ENCODE data around the gene MRPS27. TPM values are rescaled to one million over a fixed set of nuclear protein-coding genes. Genes with fewer than 3 reads are reported as not detected.

MRPS27 gene
- total RNA-seq, 1 experiment from 2014 or later, result 88.6 TPM

DNA sequence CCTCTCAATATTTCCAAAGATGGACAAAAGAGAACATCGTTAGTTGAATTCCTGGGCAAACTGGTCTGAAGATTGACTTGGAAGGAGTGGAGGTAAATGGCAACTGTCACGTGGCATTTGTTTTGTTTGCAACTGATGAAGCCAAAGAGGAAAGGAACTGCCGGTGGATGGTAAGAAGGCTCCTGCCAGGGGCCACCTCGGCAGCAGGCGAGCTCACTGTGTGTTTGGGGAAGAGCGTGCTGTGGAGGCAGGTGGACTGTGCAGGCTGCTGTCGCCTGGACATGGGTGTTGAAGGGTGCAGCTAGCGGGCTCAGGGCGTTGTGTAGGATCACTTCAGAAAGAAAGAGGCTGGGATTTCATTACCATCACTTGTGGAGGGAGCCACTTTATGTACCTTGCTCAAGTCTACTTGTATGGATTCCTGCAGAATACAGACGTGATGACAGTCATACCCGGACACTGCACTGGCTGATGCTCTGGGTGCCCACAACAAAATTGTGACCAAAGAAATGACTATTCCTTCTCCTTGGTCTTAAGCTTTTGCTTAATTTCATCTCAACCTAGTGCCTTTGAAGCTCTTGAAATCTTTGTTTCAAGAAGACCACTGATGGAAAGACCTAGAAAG lies 140.1 kb downstream of the MRPS27 start:
- H3K27me3 ChIP-seq (replicated peaks; ENCODE audit: insufficient read depth, low read depth, low read length, poor library complexity), result no peaks in the 10 kb centered on the region
- BruUV-seq (replicated peaks), result no TSS peak
- no peak overlapping the region for H3K4me3 ChIP-seq (ENCODE audit: low read depth, low read length, poor library complexity, severe bottlenecking)
- peaks cover 22% of the 10 kb centered on the region for H3K4me1 ChIP-seq (ENCODE audit: insufficient read depth, low read length, poor library complexity, severe bottlenecking)
- POLR2A ChIA-PET (ENCODE audit: low non-redundant PET), result interaction anchor here (0.5 kb wide), 1 partner anchor 30 kb away, joined by 3 read pairs; no protein-coding TSS in a partner anchor
- CTCF ChIA-PET, result no interaction called here
- H3K27ac ChIP-seq (ENCODE audit: low read depth, low read length, poor library complexity, severe bottlenecking), result no peak overlapping the region
- H3K36me3 ChIP-seq (ENCODE audit: insufficient read depth, low read length, poor library complexity, severe bottlenecking), result peaks cover 11% of the 10 kb centered on the region
- TF ChIP-seq, protein P1, sequence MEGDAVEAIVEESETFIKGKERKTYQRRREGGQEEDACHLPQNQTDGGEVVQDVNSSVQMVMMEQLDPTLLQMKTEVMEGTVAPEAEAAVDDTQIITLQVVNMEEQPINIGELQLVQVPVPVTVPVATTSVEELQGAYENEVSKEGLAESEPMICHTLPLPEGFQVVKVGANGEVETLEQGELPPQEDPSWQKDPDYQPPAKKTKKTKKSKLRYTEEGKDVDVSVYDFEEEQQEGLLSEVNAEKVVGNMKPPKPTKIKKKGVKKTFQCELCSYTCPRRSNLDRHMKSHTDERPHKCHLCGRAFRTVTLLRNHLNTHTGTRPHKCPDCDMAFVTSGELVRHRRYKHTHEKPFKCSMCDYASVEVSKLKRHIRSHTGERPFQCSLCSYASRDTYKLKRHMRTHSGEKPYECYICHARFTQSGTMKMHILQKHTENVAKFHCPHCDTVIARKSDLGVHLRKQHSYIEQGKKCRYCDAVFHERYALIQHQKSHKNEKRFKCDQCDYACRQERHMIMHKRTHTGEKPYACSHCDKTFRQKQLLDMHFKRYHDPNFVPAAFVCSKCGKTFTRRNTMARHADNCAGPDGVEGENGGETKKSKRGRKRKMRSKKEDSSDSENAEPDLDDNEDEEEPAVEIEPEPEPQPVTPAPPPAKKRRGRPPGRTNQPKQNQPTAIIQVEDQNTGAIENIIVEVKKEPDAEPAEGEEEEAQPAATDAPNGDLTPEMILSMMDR (conservative IDR thresholded peaks at IDR 0.05; ENCODE audit: low read depth, low read length), result no peak
- TF ChIP-seq EZH2 (IDR thresholded peaks at IDR 0.05; ENCODE audit: borderline replicate concordance, low read depth, low read length, poor library complexity, severe bottlenecking), result no peak
- DNase-seq (ENCODE audit: low spot score), result no peak
- intact Hi-C loops (cut with micrococcal nuclease; ENCODE audit: unreplicated experiment), result no loop called here
- no peaks in the 10 kb centered on the region for H3K9me3 ChIP-seq (ENCODE audit: low read depth, low read length, poor library complexity, severe bottlenecking)

DNA sequence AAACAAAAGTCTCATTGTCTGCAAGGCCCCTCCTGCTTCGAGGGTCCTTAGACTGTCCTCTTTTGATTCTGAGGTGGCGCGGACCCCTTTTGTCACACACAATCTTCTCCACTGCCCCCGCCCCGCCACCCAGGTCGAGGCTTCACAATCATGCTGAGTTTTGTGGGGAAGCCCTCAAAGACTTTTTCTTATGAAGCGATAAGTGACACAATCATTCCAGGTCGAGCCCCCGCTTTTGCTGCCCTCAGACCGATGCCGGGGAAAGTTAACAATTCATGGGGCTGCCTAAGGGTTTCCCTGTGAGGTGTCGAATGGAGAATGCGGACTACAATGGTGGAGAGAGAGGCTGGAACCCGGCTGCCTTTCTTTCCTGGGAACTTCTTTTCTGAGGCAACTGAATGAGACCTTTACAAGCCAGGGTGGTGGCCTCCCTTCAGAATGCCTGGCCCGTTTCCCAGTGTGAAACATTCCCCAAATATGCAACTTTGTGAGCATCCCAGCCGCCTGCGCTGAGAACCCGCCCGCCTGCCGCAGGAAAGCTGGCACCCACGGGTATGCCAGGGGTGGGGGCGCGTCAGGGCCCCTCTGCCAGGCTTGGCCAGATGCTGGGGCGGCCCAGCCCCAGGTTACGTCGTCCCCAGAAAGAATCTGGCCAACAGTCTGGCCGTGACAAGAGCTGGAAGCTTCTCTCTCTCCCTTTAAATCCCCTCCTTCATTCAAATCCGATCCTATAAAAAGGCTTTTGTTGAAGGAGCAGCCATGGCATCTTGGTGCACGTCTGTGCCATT lies 140.8 kb downstream of the MRPS27 start:
- Histone ChIP-seq H3K4me3 (ENCODE audit: low read depth, low read length, poor library complexity, severe bottlenecking) (no peak overlapping the region), H3K27me3 (replicated peaks; ENCODE audit: insufficient read depth, low read depth, low read length, poor library complexity) (no peaks in the 10 kb centered on the region), H3K9me3 (ENCODE audit: low read depth, low read length, poor library complexity, severe bottlenecking) (no peaks in the 10 kb centered on the region), H3K36me3 (ENCODE audit: insufficient read depth, low read length, poor library complexity, severe bottlenecking) (peaks cover 11% of the 10 kb centered on the region), H3K27ac (ENCODE audit: low read depth, low read length, poor library complexity, severe bottlenecking) (peak overlapping the region; percentile 21), H3K4me1 (ENCODE audit: insufficient read depth, low read length, poor library complexity, severe bottlenecking) (peaks cover 22% of the 10 kb centered on the region)
- DNase-seq (ENCODE audit: low spot score), result peak; percentile 60
- intact Hi-C loops (cut with micrococcal nuclease; ENCODE audit: unreplicated experiment), result no loop called here
- TF ChIP-seq, protein P1 (conservative IDR thresholded peaks at IDR 0.05; ENCODE audit: low read depth, low read length), result no peak
- no peak for TF ChIP-seq EZH2 (IDR thresholded peaks at IDR 0.05; ENCODE audit: borderline replicate concordance, low read depth, low read length, poor library complexity, severe bottlenecking)
- BruUV-seq (replicated peaks), result no TSS peak
- POLR2A ChIA-PET (ENCODE audit: low non-redundant PET), result interaction anchor here (0.5 kb wide), 1 partner anchor 30 kb away, joined by 3 read pairs; no protein-coding TSS in a partner anchor
- CTCF ChIA-PET, result no interaction called here

DNA sequence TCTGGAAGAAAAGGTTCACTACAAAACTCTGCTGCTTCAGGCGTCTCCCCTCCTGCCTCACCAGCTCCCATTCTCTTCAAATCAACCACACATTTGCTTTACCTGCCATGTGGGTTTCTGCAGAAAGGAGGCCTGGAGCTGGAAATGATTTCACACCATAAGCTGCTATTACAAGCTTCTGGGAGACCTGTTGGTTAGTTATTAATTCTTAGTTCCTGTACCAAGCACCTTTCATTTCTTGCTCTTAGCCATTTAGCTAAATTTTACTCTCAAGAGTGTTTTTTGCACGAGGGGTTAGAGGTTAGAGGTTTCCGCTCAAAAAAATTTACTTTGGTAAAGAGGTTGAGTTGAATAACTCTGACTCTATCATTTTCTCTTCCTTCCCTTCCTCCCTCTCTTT lies 142.5 kb downstream of the MRPS27 start:
- TF ChIP-seq, protein P1 (conservative IDR thresholded peaks at IDR 0.05; ENCODE audit: low read depth, low read length), result no peak
- TF ChIP-seq EZH2 (IDR thresholded peaks at IDR 0.05; ENCODE audit: borderline replicate concordance, low read depth, low read length, poor library complexity, severe bottlenecking), result no peak
- no peaks in the 10 kb centered on the region for H3K9me3 ChIP-seq (ENCODE audit: low read depth, low read length, poor library complexity, severe bottlenecking)
- H3K4me1 ChIP-seq (ENCODE audit: insufficient read depth, low read length, poor library complexity, severe bottlenecking), result peaks cover 11% of the 10 kb centered on the region
- BruUV-seq (replicated peaks), result no TSS peak
- no peaks in the 10 kb centered on the region for H3K27me3 ChIP-seq (replicated peaks; ENCODE audit: insufficient read depth, low read depth, low read length, poor library complexity)
- CTCF ChIA-PET, result no interaction called here
- POLR2A ChIA-PET (ENCODE audit: low non-redundant PET), result no interaction called here
- H3K36me3 ChIP-seq (ENCODE audit: insufficient read depth, low read length, poor library complexity, severe bottlenecking), result peaks cover 6% of the 10 kb centered on the region
- H3K27ac ChIP-seq (ENCODE audit: low read depth, low read length, poor library complexity, severe bottlenecking), result no peak overlapping the region
- H3K4me3 ChIP-seq (ENCODE audit: low read depth, low read length, poor library complexity, severe bottlenecking), result no peak overlapping the region
- DNase-seq (ENCODE audit: low spot score), result no peak
- intact Hi-C loops (cut with micrococcal nuclease; ENCODE audit: unreplicated experiment), result no loop called here

Measured in A673 (cell line).